H1 (cell line): ENCODE measurements around the gene CCDC24. TPM values are rescaled to one million over a fixed set of nuclear protein-coding genes. Genes with fewer than 3 reads are reported as not detected.
A peak's percentile ranks its signal among the peaks of the same experiment; 100 is the strongest.

Experiments
- CTCF ChIA-PET: fragments of 300-600 bp; sonication (Branson Sonifier 250); formaldehyde crosslinking; loops from one replicate; lab custom pipeline; 2021; ENCODE audit not compliant: partially characterized antibody; lab: Charles Lee
- POLR2A ChIA-PET: fragments of 300-600 bp; sonication (Branson Sonifier 250); formaldehyde crosslinking; loops from one replicate; lab custom pipeline; 2021; ENCODE audit warnings: inconsistent platforms; ENCODE audit not compliant: partially characterized antibody; lab: Charles Lee
- DNase-seq, 2 experiments: peaks; one replicate each; pipeline versions ENCODE4 v3.0.0 to v3.0.0-alpha.2; 2010 to 2022; ENCODE audit warnings: low spot score in 2 of 2, low read depth in 1 of 2, mixed read lengths in 1 of 2
- FAIRE-seq: peaks from 2 replicates; lab custom pipeline; 2011; peaks lifted over from hg19 to GRCh38; lab: Jason Lieb, UNC
- H2AFZ ChIP-seq: 2 replicates; pipeline ENCODE4 v1.8.1; 2012; ENCODE audit warnings: low read length, inconsistent platforms
- H2AK5ac ChIP-seq: 2 replicates; pipeline ENCODE4 v1.6.1; 2013; ENCODE audit warnings: low read depth, low read length
- H2BK120ac ChIP-seq: replicated peaks from 2 replicates; pipeline ENCODE3; 2013; ENCODE audit warnings: low read depth, low read length, inconsistent platforms
- H2BK12ac ChIP-seq: 2 replicates; pipeline ENCODE4 v1.6.1; 2013; ENCODE audit warnings: low read depth, low read length
- H2BK15ac ChIP-seq: 2 replicates; pipeline ENCODE4 v1.6.1; 2013; ENCODE audit warnings: low read length
- H2BK20ac ChIP-seq: 2 replicates; pipeline ENCODE4 v1.6.1; 2013; ENCODE audit warnings: low read length
- H2BK5ac ChIP-seq: 2 replicates; pipeline ENCODE4 v1.6.1; 2013; ENCODE audit warnings: low read depth, low read length
- H3K14ac ChIP-seq: 2 replicates; pipeline ENCODE4 v1.6.1; 2013; ENCODE audit warnings: inconsistent platforms; ENCODE audit not compliant: insufficient read length
- H3K18ac ChIP-seq: 2 replicates; pipeline ENCODE4 v1.6.1; 2013; ENCODE audit warnings: low read length; ENCODE audit errors: extremely low read depth
- H3K23ac ChIP-seq: 2 replicates; pipeline ENCODE4 v1.6.1; 2013; ENCODE audit warnings: inconsistent platforms; ENCODE audit not compliant: insufficient read length
- H3K23me2 ChIP-seq: 2 replicates; pipeline ENCODE4 v1.6.1; 2013; ENCODE audit warnings: low read depth, low read length
- H3K27ac ChIP-seq: 2 replicates; pipeline ENCODE4 v1.6.1; 2011; ENCODE audit warnings: low read depth, low read length, inconsistent platforms
- H3K27me3 ChIP-seq, 4 experiments: replicated peaks in 1 of 4; 1 replicate in 1 of 4; 2 replicates in 3 of 4; pipeline versions ENCODE4 v1.6.1 to v1.8.1; 2011 to 2013; ENCODE audit warnings: low read length in 3 of 4, mild to moderate bottlenecking in 3 of 4, inconsistent platforms in 2 of 4, mixed read lengths in 2 of 4, moderate library complexity in 1 of 4; ENCODE audit not compliant: control insufficient read depth in 3 of 4, insufficient read depth in 3 of 4; ENCODE audit errors: extremely low read depth in 1 of 4
- H3K36me3 ChIP-seq, 4 experiments: 2 replicates each; pipeline versions ENCODE4 v1.6.1 to v1.8.1; 2011 to 2013; ENCODE audit warnings: mild to moderate bottlenecking in 4 of 4, low read length in 3 of 4, moderate library complexity in 2 of 4, control low read depth in 1 of 4, inconsistent platforms in 1 of 4; ENCODE audit not compliant: insufficient read depth in 4 of 4, control insufficient read depth in 2 of 4
- H3K4ac ChIP-seq: replicated peaks from 2 replicates; pipeline ENCODE3; 2013; ENCODE audit warnings: low read length, low read depth, mixed read lengths, inconsistent platforms; ENCODE audit not compliant: insufficient read length
- H3K4me1 ChIP-seq, 4 experiments: replicated peaks in 1 of 4; 1 replicate in 1 of 4; 2 replicates in 3 of 4; pipeline versions ENCODE4 v1.6.1 to v1.8.1; 2011 to 2013; ENCODE audit warnings: low read length in 3 of 4, inconsistent platforms in 2 of 4, mixed read lengths in 1 of 4; ENCODE audit not compliant: insufficient read depth in 4 of 4, control insufficient read depth in 3 of 4
- H3K4me2 ChIP-seq, 2 experiments: 2 replicates each; pipeline versions ENCODE4 v1.6.1 to v1.8.1; 2011 to 2013; ENCODE audit warnings: low read depth in 2 of 2, low read length in 2 of 2, control low read depth in 1 of 2, inconsistent platforms in 1 of 2, mild to moderate bottlenecking in 1 of 2; ENCODE audit not compliant: insufficient read depth in 1 of 2
- H3K4me3 ChIP-seq, 4 experiments: fragments of 200-600, 300-600 bp in 1 of 4; sonication (generic), shearing (Covaris generic), sonication (Bioruptor Twin) in 1 of 4; 2 replicates each; pipeline versions ENCODE4 v1.5.1 to v1.8.1; 2011 to 2016; ENCODE audit warnings: low read length in 4 of 4, low read depth in 3 of 4, control low read depth in 2 of 4, inconsistent platforms in 2 of 4, mild to moderate bottlenecking in 2 of 4, mixed read lengths in 1 of 4, moderate library complexity in 1 of 4; ENCODE audit not compliant: insufficient read depth in 2 of 4; ENCODE audit errors: extremely low read depth in 1 of 4
- H3K56ac ChIP-seq: replicated peaks from 2 replicates; pipeline ENCODE3; 2013; ENCODE audit warnings: low read depth, mild to moderate bottlenecking, mixed read lengths, low read length, inconsistent platforms; ENCODE audit not compliant: insufficient read length
- H3K79me1 ChIP-seq: 2 replicates; pipeline ENCODE4 v1.6.1; 2013; ENCODE audit warnings: low read depth, low read length, control low read depth
- H3K79me2 ChIP-seq, 2 experiments: 2 replicates each; pipeline versions ENCODE4 v1.6.1 to v1.8.1; 2012 to 2013; ENCODE audit warnings: low read length in 2 of 2, mild to moderate bottlenecking in 2 of 2, inconsistent platforms in 1 of 2; ENCODE audit not compliant: insufficient read depth in 2 of 2, control insufficient read depth in 1 of 2
- H3K9ac ChIP-seq, 4 experiments: replicated peaks in 1 of 4; 1 replicate in 1 of 4; 2 replicates in 3 of 4; pipeline versions ENCODE4 v1.6.1 to v1.8.1; 2011 to 2013; ENCODE audit warnings: low read depth in 3 of 4, low read length in 3 of 4, control low read depth in 2 of 4, mild to moderate bottlenecking in 2 of 4, moderate library complexity in 2 of 4, inconsistent platforms in 1 of 4; ENCODE audit errors: extremely low read depth in 1 of 4
- H3K9me3 ChIP-seq, 2 experiments: 2 replicates each; pipeline versions ENCODE4 v1.6.1 to v1.8.1; 2012 to 2013; ENCODE audit warnings: mild to moderate bottlenecking in 2 of 2, moderate library complexity in 2 of 2, control low read depth in 1 of 2, inconsistent platforms in 1 of 2, low read depth in 1 of 2, low read length in 1 of 2, mixed read lengths in 1 of 2; ENCODE audit not compliant: insufficient read depth in 2 of 2
- H4K20me1 ChIP-seq, 2 experiments: replicated peaks in 1 of 2; 2 replicates each; pipeline versions ENCODE3 to v1.8.1; 2011 to 2013; ENCODE audit warnings: inconsistent platforms in 2 of 2, low read length in 2 of 2, mild to moderate bottlenecking in 1 of 2; ENCODE audit not compliant: insufficient read depth in 2 of 2, control insufficient read depth in 1 of 2
- H4K5ac ChIP-seq: 2 replicates; pipeline ENCODE4 v1.6.1; 2013; ENCODE audit warnings: low read length, low read depth, mixed read lengths, inconsistent platforms; ENCODE audit not compliant: insufficient read length
- H4K8ac ChIP-seq: 2 replicates; pipeline ENCODE4 v1.8.0; 2013; ENCODE audit warnings: mild to moderate bottlenecking, moderate library complexity, low read length, inconsistent platforms; ENCODE audit not compliant: insufficient read depth; ENCODE audit errors: extremely low read depth
- H4K91ac ChIP-seq: replicated peaks from 2 replicates; pipeline ENCODE3; 2013; ENCODE audit warnings: low read length, mixed read lengths, inconsistent platforms; ENCODE audit not compliant: insufficient read length
- CEBPB ChIP-seq: IDR thresholded peaks from 2 replicates; pipeline ENCODE4 v1.6.1; 2012; ENCODE audit warnings: low read depth, low read length
- SIN3A ChIP-seq, 2 experiments: IDR thresholded peaks in 1 of 2; conservative IDR thresholded peaks in 1 of 2; 2 replicates each; pipeline ENCODE4 v1.6.1; 2011 to 2012; ENCODE audit warnings: low read length in 2 of 2, improper control_type of control experiment in 1 of 2, low read depth in 1 of 2, mild to moderate bottlenecking in 1 of 2
- WGBS, 2 experiments: shearing (Covaris generic) in 1 of 2; methylation state at CpG; one replicate each; pipeline versions ENCODE4 v1.1.6 to v1.1.7; 2013 to 2015; ENCODE audit warnings: low lambda C conversion rate in 2 of 2, mixed read lengths in 2 of 2, inconsistent platforms in 1 of 2, low coverage in 1 of 2, missing lambda C conversion rate in 1 of 2; ENCODE audit not compliant: insufficient replicate concordance in 2 of 2, insufficient coverage in 1 of 2, insufficient read length in 1 of 2; ENCODE audit errors: extremely low coverage in 1 of 2, missing lambda C conversion rate in 1 of 2; 5-methylcytosine and 5-hydroxymethylcytosine counted together
- polyA plus RNA-seq, 7 experiments: library from polyadenylated mRNA; depleted of rRNA in 3 of 7; stranded (reverse) in 5 of 7; unstranded in 2 of 7; fragments of >200 nt in 5 of 7; fragments of 200-250 nt in 2 of 7; gene quantifications; 1 replicate in 5 of 7; 2 replicates in 1 of 7; 4 replicates in 1 of 7; pipeline versions ENCODE4 v1.2.1 to v1.2.3, GENCODE V29; 2011 to 2013; ENCODE audit warnings: missing spikeins in 2 of 7, mixed read lengths in 2 of 7
- total RNA-seq: library from RNA; stranded (reverse); fragmentation: NEBNext Ultra II Directional; extraction: Animal tissue kit (Norgen Biotek cat#: 25700); gene quantifications from 2 replicates; pipeline ENCODE4 v1.2.1, GENCODE V29; 2021

CCDC24 gene
- total and polyA plus RNA-seq, 2 of the 8 experiments (the other 6 are each of a cell fraction or from before 2014, with no cell fraction given) = 11.2 to 11.4 TPM

- peaks cover 27% of the 10 kb centered on the region for H3K23me2 ChIP-seq
- H2AK5ac ChIP-seq = no peak overlapping the region
- no peak overlapping the region for H3K14ac ChIP-seq
- H2BK120ac ChIP-seq = no peak overlapping the region
- no peak overlapping the region for H3K23ac ChIP-seq
- H2BK12ac ChIP-seq = no peak overlapping the region
- no peak overlapping the region for H4K5ac ChIP-seq
- no peak overlapping the region for H2AFZ ChIP-seq
- H4K91ac ChIP-seq = no peak overlapping the region
- H3K4me1 ChIP-seq = peaks cover 4 to 22% (median 16%) of the 10 kb centered on the region in 4 experiments
- FAIRE-seq (no peak), DNase-seq (no peak)
- no peak overlapping the region for H3K56ac ChIP-seq
- peak overlapping the region; percentile 79 to 88 (median 82); a peak in 6 of 8 replicates for H3K4me3 ChIP-seq
- TF ChIP-seq CEBPB (no peak), SIN3A (conservative IDR thresholded peaks at IDR 0.05 in 1 of 2, IDR thresholded peaks at IDR 0.05 in 1 of 2; ENCODE audit: low read depth in 1 of 2, low read length in 2 of 2) (peak in 1 of 2 experiments; percentile 16; a peak in 1 of 4 replicates)
- peaks cover 19% of the 10 kb centered on the region for H3K79me1 ChIP-seq
- 81% methylated on average over 4 of the region's 4 CpGs; no CpG with 5 or more reads in 1 of the 2 experiments for WGBS, 2 experiments
- peaks cover 0 to 26% of the 10 kb centered on the region in 2 experiments; a peak in 2 of 4 replicates for H3K79me2 ChIP-seq
- H3K27me3 ChIP-seq = no peaks in the 10 kb centered on the region
- H4K20me1 ChIP-seq = peaks cover 4 to 24% of the 10 kb centered on the region in 2 experiments
- H4K8ac ChIP-seq = no peak overlapping the region
- no peak overlapping the region for H2BK15ac ChIP-seq
- H3K9ac ChIP-seq = peak overlapping the region in 1 of 4 experiments; percentile 60; a peak in 2 of 7 replicates
- H3K36me3 ChIP-seq = peaks cover 2 to 33% (median 17%) of the 10 kb centered on the region in 4 experiments; a peak in 7 of 8 replicates
- ChIA-PET POLR2A (interaction anchor here (1.0 to 12.9 kb wide), 11 partner anchors 14 to 316 kb away, joined by 3 to 189 read pairs (median 4); partner anchors contain the start of genes CCDC24 and SLC6A9), CTCF (interaction anchor here (0.6 to 5.0 kb wide), 9 partner anchors 13 to 215 kb away, joined by 3 to 34 read pairs (median 4); partner anchors contain the start of gene CCDC24)
- H3K27ac ChIP-seq = no peak overlapping the region
- no peak overlapping the region for H3K18ac ChIP-seq
- peak overlapping the region; percentile 81 to 85 for H3K4me2 ChIP-seq
- H2BK20ac ChIP-seq = no peak overlapping the region
- no peaks in the 10 kb centered on the region for H3K9me3 ChIP-seq
- no peak overlapping the region for H3K4ac ChIP-seq
- H2BK5ac ChIP-seq = no peak overlapping the region
Observed at GRCh38 chr1:43976045-43976444, 15.4 kb upstream of the CCDC24 start.
